SU-DHL-6 (cell line): Measurements from ENCODE around the gene HAPLN3.

Source experiments
- CTCF ChIP-seq: fragments of 200-600 bp; sonication (generic); IDR thresholded peaks from one replicate; pipeline ENCODE4 v1.5.1; 2017; ENCODE audit warnings: antibody characterized with exemption, mild to moderate bottlenecking, low read length, moderate library complexity; ENCODE audit not compliant: insufficient read depth, poor library complexity, severe bottlenecking
- EZH2phosphoT487 ChIP-seq: fragments of 200-600 bp; sonication (generic), shearing (Covaris generic); conservative IDR thresholded peaks from 2 replicates; pipeline ENCODE4 v1.6.1; 2018; ENCODE audit warnings: mild to moderate bottlenecking, antibody characterized with exemption, low read length, moderate library complexity, mixed read lengths

GRCh38 chr15:88835119-88835518 is 60.2 kb downstream of the HAPLN3 start:
- no peak for TF ChIP-seq CTCF
- TF ChIP-seq EZH2phosphoT487, result no peak
